GM21528 (cell line): Measurements from ENCODE around the gene TARM1.
"Not testable (repeated sequence)": the region's sequence is repeated elsewhere in the genome, so short reads cannot be mapped to it uniquely, and the experiment has no call there.

Source experiments
- ATAC-seq: cut with Tn5 transposase; IDR thresholded peaks from one replicate; pipeline ENCODE4 v1.9.1; 2021; ENCODE audit warnings: mild to moderate bottlenecking, moderate library complexity; ENCODE audit not compliant: unreplicated experiment, low FRiP score

Gene TARM1

GRCh38 chr19:54036542-54036941, 44.6 kb downstream of the TARM1 start:
- not testable (repeated sequence) for ATAC-seq

DNA sequence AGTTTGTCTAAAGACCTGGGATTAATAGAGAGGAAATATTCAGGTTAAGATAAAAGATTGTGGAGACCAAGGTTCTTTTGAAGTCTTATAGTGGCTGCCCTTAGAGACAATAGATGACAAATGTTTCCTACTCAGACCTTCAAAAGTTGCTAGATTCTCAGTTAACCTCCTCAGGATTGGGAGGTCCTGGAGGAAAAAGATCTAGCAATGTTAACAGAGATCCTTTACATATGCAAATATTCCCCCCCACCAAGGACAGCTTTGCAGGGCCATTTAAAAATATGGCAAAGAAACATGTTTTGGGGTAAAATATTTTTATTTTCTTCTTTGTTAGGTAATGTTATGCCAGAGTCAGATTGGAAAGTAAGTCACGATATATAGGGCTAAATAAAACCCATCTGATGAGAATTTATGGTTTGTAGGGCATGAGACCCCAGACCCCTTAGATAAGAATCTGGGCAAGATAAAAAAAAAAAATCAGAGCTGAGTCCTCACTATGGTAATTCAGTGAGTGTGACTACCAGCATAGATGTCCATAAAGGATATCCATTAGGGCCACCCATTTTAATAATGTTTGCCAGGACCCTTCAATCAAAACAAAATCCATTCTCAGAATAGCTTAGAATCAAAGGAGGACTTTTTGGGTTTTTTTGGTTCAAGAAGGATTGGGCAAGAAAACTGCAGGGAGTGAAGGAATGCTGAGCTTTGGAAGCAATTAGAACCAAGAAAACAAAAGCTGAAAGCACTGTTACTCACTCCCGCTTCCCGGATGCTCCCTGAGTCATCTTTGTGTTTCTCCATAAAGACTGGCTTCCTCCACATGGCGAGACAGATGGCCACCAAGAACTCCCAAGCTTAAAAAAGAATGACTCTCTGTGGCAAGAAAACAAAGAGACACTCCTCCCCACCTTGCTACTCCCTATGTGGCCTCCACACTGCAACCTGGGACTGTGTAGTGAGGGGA, 45.7 kb downstream of the TARM1 start:
- ATAC-seq: no peak

GRCh38 chr19:54030895-54031586, 50.1 kb downstream of the TARM1 start:
- no peak for ATAC-seq

DNA sequence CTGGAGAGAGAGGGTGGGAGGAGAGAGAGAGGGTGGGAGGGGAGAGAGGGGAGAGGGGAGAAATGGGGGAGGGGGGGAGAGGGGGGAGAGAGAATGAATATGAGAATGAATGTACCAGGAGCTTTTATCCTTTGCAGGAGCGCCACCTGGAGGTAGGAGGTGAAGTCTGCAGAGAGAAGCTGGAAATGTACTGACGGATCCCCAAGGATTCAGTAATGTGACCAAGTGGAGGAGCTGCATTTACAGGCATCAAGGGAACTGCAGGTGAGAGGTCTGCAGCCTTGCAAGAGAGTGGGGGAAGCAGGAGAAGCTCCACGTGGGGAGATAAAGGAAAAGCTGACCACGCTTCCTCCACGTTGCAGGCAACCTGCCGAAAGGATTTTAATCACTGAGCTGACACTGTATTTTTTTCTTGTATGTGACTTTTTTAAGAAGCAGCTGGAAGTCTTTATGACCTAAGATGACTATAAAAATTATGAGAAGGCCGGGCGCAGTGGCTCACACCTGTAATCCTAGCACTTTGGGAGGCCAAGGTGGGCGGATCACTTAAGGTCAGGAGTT, 51.2 kb downstream of the TARM1 start:
- no peak for ATAC-seq

GRCh38 chr19:54029301-54029700, 51.9 kb downstream of the TARM1 start:
- ATAC-seq: no peak

GRCh38 chr19:54026656-54027055, 54.5 kb downstream of the TARM1 start:
- no peak for ATAC-seq

GRCh38 chr19:54024660-54025059, 56.5 kb downstream of the TARM1 start:
- ATAC-seq: no peak

DNA sequence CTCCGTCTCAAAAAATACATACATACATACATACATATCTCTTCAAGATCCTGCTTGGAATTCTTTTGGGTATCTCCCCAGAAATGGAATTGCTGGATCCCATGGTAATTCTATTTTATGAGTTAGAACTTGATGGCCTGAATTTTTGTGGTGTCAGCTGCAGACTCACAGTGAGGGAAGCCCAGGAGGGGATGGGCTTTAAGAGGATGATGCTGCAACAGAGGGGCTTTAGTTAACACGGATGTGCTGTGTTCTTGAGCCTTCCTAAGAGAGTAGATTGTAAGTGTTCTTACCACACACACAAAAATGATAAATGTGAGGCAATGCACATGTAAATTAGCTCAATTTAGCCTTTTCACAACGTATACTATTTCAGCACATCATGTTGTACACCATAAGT, 58.0 kb downstream of the TARM1 start:
- no peak for ATAC-seq

GRCh38 chr19:54021932-54022331, 59.2 kb downstream of the TARM1 start:
- ATAC-seq: no peak

GRCh38 chr19:54021363-54021762, 59.8 kb downstream of the TARM1 start:
- no peak for ATAC-seq
